Smooth muscle cell of the brain vasculature (primary cell): Measurements from ENCODE around the gene TBX15.
"Not testable (repeated sequence)": the region's sequence is repeated elsewhere in the genome, so short reads cannot be mapped to it uniquely, and the experiment has no call there.

Experiments used
- DNase-seq: peaks from one replicate; pipeline ENCODE4 v3.0.0-alpha.2; 2012; ENCODE audit warnings: low read depth, low spot score

The TBX15 gene

DNA sequence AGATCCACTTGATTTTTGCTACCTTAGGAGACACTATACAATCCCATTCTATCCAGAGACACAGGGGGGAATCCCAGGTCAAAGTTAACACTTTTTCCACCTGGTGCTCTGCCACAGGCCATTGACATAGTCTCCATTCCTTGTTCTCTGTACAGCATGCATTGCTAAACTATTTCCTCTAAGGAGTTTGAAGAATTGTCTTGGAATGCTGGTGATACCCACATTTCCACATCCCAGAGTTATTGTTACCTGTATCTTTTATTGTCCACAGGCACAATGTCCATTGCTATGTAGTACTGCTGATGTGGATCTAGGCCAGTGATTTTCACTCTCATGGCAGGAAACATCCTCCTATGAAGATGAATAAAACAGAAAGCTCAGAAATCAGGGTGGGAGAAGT lies 61.9 kb downstream of the TBX15 start:
- DNase-seq: no peak

DNA sequence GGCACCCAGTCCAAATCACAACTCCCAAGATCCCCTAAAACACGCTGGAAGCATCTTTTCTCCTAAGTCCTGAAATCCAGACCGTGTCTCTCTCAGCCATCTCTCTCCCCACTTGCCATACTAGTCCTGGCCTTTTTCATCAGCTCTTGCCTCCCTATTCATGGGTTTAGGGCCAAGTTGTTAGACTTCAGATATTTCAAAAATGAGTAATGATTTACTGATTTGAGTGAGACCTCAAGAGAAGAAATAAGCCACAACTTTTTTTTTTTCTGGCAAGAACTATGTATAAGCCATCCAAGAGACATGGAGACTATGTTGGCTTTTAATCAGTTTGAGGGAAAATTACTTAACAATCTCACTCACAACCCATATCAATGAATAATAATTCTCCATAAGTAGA lies 62.5 kb downstream of the TBX15 start:
- no peak for DNase-seq

DNA sequence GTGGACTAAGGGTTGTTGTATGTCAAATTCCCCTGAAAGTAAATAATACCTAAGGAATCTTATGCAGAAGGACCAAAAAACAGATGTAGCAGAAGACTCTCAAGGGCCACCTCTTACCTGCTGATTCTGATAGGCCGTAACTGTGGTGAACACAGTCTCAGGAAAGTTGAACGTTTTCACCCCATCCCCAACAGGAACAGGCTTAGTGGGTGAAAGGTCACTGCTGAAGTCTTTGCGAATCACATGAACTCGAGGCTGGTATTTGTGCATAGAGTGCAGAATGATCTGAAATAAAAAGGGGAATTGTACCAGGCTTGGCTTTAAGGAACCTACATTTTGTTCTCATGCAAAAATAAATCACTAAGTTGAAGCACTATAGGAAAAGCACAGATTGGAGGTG lies 64.8 kb downstream of the TBX15 start:
- DNase-seq: no peak

DNA sequence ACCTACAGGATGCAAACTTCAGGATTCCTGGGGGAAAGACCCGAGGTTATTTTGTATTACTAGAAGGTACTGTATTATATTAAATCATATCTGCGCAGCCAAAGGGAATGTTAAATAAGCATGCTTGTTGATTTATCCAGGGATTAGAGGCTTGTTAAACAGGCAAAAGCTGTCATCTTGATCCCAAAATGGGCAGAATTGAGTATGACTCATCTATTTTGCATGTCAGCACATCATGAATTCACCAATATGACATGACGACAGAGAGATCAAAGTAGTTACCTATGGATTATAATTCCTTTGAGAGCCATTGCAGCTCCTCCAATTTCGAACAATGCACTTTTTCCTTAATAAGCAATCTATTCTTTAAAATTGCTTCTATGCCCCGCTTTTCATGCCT lies 66.1 kb downstream of the TBX15 start:
- DNase-seq: no peak

DNA sequence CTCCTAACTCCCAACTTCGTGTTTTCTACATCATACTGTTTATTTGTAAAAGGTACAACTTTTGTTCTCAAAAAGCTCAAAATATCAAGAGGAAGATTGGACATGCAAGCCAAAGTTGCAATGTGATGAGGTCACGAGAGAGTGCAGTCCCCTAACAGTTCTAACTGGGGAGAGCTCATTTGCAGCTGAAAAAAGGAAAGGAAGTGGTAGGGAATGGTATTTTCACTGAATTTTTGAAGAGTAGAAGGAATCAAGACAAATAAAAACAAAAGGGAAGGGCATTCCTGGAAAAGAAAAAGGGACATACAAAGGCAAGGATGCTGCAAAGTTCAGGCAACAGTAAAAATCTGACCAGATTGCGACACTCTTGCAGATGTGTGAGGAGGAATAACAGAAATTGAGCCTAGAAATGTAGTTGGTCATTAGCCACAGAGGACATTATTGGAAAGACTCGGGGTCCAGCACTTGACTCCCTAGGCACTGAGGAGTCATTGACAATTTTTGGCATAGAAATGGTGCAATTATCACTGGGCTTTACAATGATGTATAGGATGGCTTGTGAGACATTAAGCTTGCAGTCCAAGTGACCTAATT lies 67.9 kb downstream of the TBX15 start:
- no peak for DNase-seq

DNA sequence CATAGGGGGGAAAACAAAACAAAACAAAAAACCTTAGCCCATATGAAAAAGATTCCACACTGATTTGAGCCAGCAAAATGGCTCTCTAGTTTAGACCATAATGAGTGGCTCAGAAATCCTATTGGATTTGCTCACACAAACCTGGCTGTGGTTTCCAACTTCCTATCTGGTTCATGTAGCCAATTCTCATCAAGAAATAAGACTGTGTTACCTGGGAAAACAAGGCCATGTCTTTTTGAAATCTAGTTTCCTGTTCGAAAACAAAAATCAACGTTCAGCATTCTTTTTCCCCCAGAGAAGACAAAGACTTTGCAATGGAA lies 69.2 kb downstream of the TBX15 start:
- DNase-seq: no peak

DNA sequence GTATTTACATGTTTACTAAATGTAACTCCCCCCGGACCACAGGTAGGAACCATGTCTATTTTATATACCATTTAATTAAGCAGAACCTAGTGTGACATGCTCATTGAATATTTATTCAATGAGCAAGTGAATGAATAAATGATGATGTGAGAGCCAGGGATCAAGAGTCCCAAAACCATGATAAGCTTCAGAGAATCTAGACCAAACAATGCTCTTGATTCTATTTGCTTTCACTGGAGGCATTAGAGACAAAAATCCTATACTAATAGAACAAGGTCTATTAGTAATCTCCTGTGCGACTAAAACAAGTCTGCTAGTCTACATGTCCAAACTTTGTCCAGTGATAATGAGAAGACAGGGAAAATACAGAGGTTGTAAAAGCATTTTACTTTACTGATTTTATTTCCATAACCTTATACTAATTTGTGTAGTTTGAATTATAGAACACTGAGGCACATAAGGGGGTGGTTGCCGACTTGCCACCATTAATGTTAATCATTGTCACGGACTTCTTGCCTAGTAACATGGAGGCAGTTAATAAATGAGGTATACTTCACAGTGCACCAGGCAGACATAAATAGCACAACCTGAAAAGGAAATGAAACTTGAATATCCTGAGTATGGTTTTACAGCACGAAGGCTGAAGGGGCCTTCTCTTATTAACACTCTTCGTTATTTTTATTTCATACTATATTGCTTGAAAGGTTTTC lies 69.8 kb downstream of the TBX15 start:
- no peak for DNase-seq

DNA sequence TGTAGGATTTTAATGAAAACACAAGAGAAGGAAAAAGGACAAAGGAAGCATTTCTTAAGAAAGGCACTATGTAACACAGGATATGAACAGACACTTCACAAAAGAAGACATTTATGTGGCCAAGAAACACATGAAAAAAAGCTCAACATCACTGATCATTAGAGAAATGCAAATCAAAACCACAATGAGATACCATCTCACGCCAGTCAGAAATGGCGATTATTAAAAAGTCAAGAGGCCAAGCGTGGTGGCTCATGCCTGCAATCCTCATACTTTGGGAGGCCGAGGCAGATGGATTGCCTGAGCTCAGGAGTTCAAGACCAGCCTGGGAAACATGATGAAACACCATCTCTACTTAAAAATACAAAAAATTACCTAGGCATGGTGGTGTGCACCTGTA lies 71.8 kb downstream of the TBX15 start:
- DNase-seq: not testable (repeated sequence)

DNA sequence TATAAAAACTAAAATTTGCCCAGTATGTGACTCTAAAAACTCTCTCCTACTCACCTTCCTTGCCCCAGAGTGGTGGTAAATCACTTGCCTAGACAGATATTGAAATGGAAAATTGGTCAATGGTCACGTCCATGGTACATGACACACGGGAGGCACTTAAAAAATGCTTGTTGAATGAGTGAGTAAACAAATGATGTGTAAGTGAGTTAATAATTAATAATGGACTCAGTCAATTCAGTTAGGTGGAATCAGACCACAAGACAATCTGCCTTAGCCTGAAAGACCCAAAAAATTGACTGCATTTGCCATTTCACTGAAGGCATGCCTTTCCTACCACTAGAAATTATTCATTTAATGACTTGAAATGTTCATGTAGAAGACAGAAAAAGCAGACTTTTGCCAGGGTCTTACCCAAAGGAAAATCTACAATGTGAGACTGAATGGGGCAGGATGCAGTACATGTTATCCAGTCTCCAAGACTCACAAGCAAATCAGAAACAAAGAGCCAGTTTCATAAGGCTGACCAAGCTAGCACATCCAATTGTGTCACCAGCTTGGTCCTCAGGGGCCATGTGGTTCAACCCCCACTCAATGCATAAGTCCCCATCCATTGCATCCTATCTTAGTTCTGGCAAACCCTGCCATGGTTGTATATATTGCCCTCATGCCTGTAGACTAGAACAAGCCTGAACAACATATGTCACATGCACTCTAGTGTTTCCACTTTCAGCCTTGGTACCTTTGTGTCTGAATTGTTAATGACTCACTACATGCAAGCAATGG lies 73.6 kb downstream of the TBX15 start:
- no peak for DNase-seq

DNA sequence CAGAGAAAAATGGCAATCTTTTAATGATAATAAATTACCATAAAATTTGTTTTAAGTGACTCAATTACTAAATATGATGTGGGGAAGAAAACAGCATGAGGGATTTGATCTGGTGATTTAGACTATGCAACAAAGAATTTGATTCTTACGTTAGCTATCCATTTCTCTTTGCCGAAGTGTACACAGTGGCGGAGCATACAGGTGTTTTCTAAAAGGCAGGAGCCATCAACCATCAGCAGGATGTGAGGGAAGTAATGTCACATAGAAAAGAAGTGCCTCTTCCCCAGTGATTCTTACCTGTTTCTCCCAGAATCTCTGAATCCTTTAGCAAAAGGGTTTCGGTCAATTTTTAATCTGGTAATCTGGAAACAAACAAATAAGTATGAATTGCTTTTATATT lies 74.3 kb downstream of the TBX15 start:
- DNase-seq: no peak

DNA sequence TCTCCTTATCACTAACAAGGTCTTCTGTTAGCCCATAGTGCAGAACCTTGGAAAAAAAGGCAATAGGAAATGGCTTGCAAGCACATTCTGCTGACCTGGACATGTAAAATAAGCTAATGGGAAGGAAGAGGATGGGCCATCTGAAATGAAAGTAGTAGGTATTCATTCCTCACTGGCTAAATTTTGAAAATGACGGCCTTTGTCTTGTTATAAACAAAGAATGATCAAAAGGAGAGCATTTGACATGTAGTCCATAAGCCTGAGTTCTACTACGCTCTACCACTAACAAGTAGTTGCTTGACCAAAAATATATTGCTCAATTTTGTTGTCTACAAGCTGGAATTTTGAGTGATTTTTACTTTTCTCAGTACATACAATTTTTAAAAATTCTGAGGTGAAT lies 75.6 kb downstream of the TBX15 start:
- no peak for DNase-seq

DNA sequence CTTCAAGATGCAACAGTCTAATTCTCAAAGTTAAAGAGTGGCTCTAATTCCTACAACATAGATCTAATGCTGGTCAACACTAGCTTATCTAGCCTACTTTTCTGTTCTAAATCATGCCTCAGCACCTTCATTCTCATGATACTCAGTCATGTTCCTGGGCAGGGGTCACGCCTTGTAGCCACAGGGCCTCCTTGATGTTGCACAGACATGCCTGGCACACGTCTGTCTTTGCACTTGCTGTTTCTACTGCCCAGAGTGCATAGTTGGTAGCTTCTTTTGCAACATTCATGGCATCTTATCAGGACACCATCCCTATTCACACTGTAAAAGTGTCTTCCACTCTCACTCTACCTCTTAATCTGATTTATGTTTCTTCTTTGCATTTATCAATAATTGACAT lies 76.6 kb downstream of the TBX15 start:
- DNase-seq: no peak

DNA sequence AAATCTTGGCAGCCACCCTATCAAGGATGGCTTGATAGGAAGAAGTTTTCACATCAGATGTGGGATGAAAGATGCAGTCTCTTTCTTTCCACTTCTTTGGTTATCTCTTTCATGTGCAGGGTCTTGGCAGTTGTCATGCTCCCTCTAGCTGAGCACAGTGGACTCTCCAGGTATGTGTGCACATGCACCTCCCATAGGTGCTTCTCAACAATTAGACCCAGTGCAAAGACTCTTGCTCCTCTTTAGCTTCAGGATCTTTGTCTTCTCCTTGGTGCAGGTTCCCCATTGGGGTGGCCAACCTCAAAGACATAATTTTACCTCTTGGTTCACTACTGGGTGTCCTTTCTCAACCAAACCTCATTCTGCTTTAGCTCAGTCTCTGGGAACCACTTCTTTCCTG lies 80.7 kb downstream of the TBX15 start:
- no peak for DNase-seq

DNA sequence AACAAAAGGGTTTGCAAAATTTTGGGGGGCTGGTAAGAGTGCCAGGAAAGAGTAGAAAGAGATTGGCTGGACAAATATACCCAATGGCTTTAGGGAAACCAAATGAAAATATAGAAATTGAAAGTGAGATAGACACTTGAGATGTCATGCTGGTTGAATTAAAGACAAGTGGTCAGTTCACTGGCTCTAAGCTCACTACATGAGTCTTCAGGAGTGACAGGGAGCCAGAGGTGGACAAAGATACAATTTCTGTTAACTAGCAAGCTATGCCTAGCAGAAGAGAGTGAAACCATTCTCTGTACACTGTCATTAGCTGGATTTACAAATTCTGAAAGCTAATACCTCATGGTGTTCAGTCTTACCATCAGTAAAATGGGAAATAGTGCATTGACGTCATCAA lies 82.5 kb downstream of the TBX15 start:
- DNase-seq: no peak

DNA sequence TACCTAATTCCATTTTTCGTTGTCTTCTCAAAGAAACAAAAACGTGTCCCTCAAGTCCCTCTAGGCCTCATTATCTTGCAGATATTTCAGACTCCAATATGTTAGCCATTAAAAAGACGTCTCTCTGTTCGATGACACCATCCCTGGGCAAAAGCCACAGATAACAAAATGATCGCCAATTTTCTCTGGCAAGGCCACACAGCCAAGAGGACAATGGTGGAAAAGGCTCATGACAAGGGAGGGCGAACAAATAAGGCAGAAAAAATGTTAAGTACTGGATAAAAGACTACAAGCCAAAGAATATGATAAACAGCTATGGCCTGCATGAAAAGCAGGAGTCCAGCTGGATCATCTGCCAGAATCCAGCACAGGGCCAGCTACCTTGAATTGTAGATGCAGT lies 82.9 kb downstream of the TBX15 start:
- no peak for DNase-seq

DNA sequence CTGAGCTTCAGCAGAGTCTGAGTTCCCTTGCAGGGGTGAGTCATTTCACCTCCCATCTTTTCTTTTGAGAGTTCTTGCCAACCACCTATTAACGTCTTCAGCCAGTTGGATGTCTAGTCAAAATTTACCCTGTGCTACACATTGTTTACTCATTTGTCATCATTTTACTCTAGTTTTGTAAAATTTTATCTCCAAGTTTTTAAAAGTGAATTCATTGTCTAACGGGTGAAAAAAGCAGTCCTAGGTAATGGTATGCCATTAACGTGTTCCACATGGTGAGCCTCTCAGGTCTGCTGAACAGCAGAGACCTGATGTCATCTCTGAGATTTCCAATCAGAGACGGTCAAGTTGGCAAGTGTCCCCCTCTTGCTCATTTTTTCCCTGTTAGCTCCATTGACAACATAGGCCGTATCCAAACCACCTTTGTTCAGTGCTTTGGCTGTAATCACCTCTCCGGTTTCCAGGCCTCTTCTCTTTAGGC lies 85.4 kb downstream of the TBX15 start:
- no peak for DNase-seq

DNA sequence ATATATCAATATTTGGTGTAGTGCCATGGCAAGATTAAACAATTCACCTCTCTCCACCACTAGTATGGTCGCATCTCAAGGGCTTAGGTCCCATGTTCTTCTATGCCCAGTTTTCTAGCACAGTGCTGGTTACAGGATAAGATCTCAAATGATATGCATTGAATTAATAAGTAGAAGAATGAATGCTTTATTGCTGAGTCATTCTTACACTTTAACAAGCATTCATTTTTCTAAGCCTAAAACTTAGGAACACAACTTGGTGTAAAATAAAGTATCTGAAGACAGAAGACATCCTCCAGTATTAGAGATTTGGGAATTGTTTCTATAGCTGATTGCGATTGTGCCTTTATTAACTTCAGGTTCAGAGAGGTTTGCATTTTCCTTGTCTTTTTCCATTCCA lies 85.8 kb downstream of the TBX15 start:
- DNase-seq: no peak

DNA sequence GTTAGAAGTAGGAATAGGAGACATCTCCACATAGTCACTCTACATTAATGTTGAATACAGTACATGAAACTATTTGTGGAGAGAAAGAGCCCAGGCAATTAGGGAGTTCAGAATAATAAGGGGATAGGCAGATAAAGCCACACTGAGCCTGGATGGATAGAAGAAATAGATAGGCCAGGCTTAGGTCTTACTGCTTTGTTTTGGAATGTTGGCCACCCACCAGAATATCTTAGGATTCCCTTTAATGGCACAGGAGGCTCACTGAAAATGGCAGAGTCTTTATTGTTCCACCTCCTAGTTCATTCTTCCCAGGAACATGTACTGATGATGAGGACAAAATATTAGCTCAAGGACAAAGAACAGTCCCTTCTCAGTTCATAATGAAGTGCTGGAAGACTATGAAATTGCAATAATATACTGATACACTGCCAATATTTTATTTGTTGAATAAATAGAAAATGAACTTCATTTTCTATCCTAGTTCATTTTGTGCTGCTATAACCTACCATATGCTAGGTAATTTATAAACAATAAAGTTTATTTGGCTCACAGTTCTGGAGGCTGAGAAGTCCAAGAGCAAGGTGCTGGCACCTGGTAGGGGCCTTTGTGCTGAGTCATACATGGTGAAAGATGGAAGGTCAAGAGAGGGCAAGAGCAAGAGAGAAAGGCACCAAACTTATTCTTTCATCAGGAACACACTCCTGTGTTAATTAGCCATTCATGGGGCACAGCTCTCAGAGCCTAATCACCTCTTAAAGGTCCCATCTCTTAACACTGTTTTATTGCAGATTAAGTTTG lies 87.3 kb downstream of the TBX15 start:
- no peak for DNase-seq

DNA sequence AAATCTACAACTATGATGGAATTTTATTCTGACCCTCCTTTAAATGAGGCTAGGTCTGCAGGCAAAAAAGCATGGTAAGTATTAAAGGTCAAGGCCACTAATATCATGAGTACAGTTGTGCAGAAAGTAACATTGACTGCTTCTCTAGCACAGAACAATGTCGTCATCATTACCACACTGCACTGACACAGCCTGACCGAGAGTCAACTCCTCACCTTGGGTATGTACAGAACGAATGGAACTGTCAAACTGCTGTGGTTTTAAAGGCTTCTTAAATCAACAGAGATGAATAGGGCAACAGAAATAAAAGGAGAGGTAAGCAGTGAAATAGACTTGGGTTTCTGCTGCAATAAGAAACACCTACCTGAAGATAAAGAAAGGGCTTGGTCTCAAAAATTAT lies 88.8 kb downstream of the TBX15 start:
- DNase-seq: no peak

DNA sequence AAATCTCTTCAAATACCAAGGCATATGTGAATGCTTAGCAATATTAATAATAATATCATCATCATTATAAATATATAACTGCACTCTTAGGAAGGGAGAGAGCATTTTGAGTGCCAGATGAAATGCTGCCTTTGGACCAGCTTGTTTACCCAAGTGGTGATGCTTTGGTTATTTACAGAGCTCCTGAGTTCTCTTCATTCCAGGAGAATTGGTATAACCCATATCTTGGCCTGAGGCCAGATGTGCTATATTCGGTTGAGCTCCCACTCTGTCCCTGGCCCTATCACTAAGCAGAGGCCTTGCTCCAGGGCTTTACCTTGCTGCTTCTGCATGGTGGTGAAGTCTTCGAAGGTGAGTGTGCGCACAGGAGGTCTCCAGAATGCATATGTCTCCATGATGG lies 89.4 kb downstream of the TBX15 start:
- no peak for DNase-seq

DNA sequence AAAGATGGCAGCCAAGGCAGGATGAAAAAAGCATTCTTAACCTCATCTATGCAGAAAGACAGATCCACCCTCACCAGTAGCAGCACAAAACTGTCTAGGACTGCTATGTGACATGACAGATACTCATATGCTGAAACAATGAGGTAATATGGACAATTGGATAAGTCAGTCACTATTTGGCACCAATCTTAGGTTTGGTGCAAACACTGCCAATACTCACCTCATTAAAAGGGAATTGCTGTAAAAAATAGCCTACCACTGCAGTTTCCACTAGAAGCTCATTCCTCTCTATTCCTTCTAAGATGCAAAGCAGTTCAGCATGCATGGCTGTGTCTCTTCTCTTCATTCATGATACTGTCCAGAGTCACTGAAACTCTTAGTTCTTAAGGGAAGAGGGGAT lies 91.7 kb downstream of the TBX15 start:
- DNase-seq: no peak

DNA sequence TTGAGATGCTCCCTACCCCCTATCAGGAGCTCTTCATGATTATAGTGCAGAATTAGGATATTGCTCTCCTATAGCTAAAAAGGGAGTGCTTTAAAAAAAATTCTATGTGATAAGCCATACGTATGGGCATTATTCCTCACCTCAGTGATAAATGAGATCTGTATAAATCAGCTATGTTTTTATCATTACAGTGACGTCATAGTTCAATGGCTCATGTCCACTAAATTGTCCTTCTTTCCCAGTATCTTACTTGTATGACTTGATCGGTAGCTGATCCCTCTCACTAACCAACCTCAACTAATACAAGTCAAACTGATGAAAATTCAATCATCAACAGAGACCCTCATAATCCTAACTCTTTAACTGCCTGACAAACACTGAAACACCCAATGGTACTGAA lies 93.3 kb downstream of the TBX15 start:
- DNase-seq: no peak
